Mucosa of descending colon (tissue), 3 donors: ENCODE data around the gene CLEC11A. TPM values are rescaled to one million over a fixed set of nuclear protein-coding genes. Genes with fewer than 3 reads are reported as not detected.
"Not testable (repeated sequence)": the region's sequence is repeated elsewhere in the genome, so short reads cannot be mapped to it uniquely, and the experiment has no call there.

ENCODE experiments used
- ATAC-seq: fragments of 200-7000 bp; cut with Tn5 transposase; one replicate; pipeline ENCODE4 v1.9.1; 2020; ENCODE audit warnings: mild to moderate bottlenecking, moderate library complexity
- DNase-seq, 3 donors: peaks; one replicate each; pipeline ENCODE4 v3.0.0-alpha.2; 2020
- H3K36me3 ChIP-seq: fragments of 200-600 bp; one replicate; pipeline ENCODE4 v1.8.0; 2021; ENCODE audit warnings: low read depth, mild to moderate bottlenecking
- H3K4me1 ChIP-seq: fragments of 200-600 bp; one replicate; pipeline ENCODE4 v1.8.0; 2021; ENCODE audit warnings: low read depth, mild to moderate bottlenecking
- H3K4me3 ChIP-seq: fragments of 200-600 bp; one replicate; pipeline ENCODE4 v1.8.0; 2021; ENCODE audit warnings: mild to moderate bottlenecking
- H3K9me3 ChIP-seq: fragments of 200-600 bp; one replicate; pipeline ENCODE4 v1.8.0; 2021; ENCODE audit warnings: mild to moderate bottlenecking
- CTCF ChIP-seq: fragments of 200-600 bp; IDR thresholded peaks from one replicate; pipeline ENCODE4 v1.8.0; 2022; ENCODE audit warnings: antibody characterized with exemption, mild to moderate bottlenecking
- intact Hi-C, 2 donors: fragments of 100-400 bp; cut with DNase I in 1 of 2; cut with micrococcal nuclease in 1 of 2; formaldehyde crosslinking; loops; one replicate each; pipeline versions ENCODE4 v1.11.0 to v1.11.1; 2022; cut with DNase I, micrococcal nuclease
- total RNA-seq, 3 donors: library from RNA; stranded (reverse); fragmentation: NEBNext Ultra II Directional in 2 of 3; extraction: Animal tissue kit (Norgen Biotek cat#: 25700) in 2 of 3; gene quantifications; one replicate each; pipeline versions ENCODE4 v1.2.1 to v1.2.4, GENCODE V29; 2021 to 2023
- donor health status: DM: no; HTN: no; CAD: no; lungs with moderate emphysema.
- donor health status: DM: no; HTN: no; CAD: no.
- donor health status: DM: no; HTN: yes; CAD: no.

CLEC11A gene
- total RNA-seq, 3 donors from 2014 or later = 1.4 to 7.2 (median 4.9) TPM

DNA sequence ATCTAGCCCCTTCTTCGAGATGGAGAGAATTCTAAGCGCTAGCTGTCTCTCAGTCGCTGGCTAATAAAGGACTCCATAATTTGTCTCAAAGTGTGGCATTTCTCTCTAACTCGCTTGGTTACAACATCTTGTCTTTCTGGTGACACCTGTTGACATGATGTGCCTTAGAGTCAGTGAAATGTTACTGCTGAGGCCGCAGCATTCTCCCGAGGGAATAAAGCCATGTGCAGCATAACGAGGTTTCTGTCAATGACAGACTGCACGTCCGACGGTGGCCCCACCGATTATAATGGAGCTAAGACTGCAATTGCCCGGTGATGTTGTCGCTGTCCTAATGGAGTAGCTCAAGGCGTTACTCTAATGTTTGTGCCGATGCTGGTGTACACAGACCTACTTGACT is 26.8 kb downstream of the CLEC11A start:
- intact Hi-C loops = no loop called here
- Histone ChIP-seq H3K4me1 (no peaks in the 10 kb centered on the region), H3K4me3 (no peak overlapping the region), H3K36me3 (no peaks in the 10 kb centered on the region), H3K9me3 (no peaks in the 10 kb centered on the region)
- ATAC-seq = no peak
- DNase-seq = no peak
- no peak for TF ChIP-seq CTCF

DNA sequence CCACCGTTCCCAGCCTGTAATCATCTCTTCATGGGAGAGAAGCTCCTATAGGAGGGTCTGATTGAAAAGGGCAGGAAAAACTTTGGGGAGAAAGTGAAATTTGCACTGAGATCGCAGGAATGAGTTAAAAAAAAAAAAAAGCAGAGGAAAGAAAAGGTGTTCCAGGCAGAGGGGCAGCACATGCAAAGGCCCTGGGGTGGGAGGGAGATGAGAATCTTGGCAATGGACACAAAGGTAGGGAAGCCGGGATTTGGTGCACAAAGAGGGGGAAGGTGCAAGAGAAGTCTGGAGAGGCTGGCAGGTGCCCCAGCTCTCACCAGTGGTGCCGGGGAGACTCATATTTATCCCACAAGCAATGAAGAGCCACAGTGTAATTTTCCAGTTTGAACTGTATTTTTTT is 30.7 kb downstream of the CLEC11A start:
- no peak for TF ChIP-seq CTCF
- no peaks in the 10 kb centered on the region for H3K4me1 ChIP-seq
- ATAC-seq (no peak), DNase-seq (no peak)
- no peaks in the 10 kb centered on the region for H3K36me3 ChIP-seq
- intact Hi-C loops = no loop called here
- H3K9me3 ChIP-seq = no peaks in the 10 kb centered on the region
- H3K4me3 ChIP-seq = no peak overlapping the region

DNA sequence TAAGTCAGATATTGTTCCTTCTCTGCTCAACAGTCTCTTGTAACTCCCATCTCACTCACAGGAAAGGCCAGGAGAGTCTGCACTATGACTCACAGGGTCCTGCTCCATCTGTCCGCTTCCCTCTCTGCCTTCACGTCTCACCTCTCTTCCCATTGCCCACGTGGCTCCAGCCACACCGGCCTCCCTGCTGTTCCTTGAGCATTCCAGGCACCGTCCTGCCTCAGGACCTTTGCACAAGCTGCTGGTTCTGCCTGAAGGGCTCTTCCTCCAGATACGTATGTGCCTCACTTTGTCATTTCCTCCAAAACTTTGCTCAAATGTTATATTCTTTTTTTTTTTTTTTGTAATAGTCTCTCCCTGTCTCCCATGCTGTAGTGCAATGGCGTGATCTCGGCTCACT is 33.1 kb downstream of the CLEC11A start:
- DNase-seq, H3K4me3 ChIP-seq, intact Hi-C loops, ATAC-seq, H3K9me3 ChIP-seq, H3K36me3 ChIP-seq, H3K4me1 ChIP-seq: not testable (repeated sequence)

DNA sequence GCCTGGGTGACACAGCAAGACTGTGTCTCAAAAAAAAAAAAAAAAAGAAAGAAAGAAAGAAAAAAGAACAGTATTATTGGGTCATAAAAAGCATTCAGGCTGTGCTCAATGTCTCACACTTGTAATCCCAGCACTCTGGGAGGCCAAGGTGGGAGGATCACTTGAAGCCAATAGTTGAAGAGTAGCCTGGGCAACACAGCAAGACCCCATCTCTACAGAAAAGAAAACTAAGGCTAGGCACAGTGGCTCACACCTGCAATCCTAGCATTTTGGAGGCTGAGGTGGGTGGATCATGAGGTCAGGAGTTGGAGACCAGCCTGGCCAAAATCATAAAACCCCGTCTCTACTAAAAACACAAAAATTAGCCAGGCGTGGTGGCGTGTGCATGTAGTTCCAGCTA is 34.5 kb downstream of the CLEC11A start:
- H3K4me3 ChIP-seq, intact Hi-C loops, H3K9me3 ChIP-seq, H3K36me3 ChIP-seq, DNase-seq, H3K4me1 ChIP-seq, ATAC-seq: not testable (repeated sequence)

DNA sequence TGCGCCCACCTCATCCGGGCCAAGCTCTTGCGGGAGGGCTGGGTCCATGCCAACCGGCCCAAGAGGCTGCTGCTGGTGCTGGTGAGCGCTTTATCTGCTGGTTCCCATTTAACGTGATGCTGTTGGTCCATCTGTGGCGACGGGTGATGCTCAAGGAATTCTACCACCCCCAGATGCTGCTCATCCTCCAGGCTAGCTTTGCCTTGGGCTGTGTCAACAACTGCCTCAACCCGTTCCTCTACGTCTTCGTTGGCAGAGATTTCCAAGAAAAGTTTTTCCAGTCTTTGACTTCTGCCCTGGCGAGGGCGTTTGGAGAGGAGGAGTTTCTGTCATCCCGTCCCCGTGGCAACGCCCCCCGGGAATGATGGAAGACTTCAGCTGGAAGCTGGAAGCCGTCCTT is 35.9 kb downstream of the CLEC11A start:
- intact Hi-C loops, ATAC-seq, DNase-seq, H3K36me3 ChIP-seq, H3K9me3 ChIP-seq, H3K4me1 ChIP-seq, H3K4me3 ChIP-seq: not testable (repeated sequence)

DNA sequence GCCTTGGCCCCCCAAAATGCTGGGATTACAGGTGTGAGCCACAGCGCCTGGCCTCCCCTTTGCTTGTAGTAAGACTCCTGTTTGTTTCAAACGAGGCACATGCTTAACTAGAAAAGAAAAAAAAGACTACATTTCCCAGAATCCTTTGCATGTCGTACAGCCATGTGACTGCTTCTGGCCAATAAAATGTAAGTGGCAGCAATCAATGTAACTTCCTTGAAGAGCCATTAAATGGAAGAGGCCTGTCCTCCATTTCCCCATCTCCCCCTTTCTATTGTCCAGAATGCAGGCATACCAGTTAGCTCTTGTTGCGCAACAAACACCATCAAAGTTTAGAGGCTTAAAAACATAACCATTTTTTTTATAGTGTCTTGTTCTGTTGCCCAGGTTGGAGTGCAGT is 36.7 kb downstream of the CLEC11A start:
- Histone ChIP-seq H3K9me3 (no peaks in the 10 kb centered on the region), H3K4me3 (no peak overlapping the region), H3K36me3 (no peaks in the 10 kb centered on the region), H3K4me1 (no peaks in the 10 kb centered on the region)
- DNase-seq = no peak
- ATAC-seq = no peak
- no peak for TF ChIP-seq CTCF
- intact Hi-C loops = no loop called here

- H3K9me3 ChIP-seq, H3K4me1 ChIP-seq, ATAC-seq, H3K4me3 ChIP-seq, H3K36me3 ChIP-seq, intact Hi-C loops, DNase-seq: not testable (repeated sequence)
These were observed 38.3 kb downstream of the CLEC11A start for GRCh38 chr19:50761501-50761900.

DNA sequence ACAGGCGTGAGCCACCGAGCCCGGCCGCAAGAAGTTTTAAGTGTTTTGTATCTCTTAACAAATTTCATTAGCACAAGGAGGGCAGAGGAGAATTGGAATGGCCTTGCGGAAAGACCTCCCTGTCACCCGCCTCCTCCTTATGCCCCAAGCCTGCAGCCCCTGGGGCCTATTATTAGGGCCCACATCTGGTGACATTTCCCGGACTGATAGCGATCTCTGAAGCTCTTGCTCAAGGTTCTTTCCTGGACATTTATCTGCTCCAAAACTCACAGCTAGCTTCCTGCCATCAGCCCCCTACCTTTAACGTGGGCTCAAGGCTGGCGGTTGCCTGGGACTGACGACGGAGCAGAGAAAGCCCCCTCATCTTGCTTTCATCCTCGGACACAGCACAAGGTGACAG is 40.4 kb downstream of the CLEC11A start:
- H3K4me3 ChIP-seq, DNase-seq, H3K36me3 ChIP-seq, H3K9me3 ChIP-seq, H3K4me1 ChIP-seq, intact Hi-C loops, ATAC-seq: not testable (repeated sequence)
